BLaER1 (cell line): ENCODE measurements around the gene CYBA.

ENCODE experiments used
- H3K27ac ChIP-seq: shearing (Covaris generic); formaldehyde crosslinking; 2 replicates; pipeline ENCODE4 v1.8.1; 2022
- H3K27me3 ChIP-seq: shearing (Covaris generic); formaldehyde crosslinking; 2 replicates; pipeline ENCODE4 v1.8.1; 2022
- H3K36me3 ChIP-seq: shearing (Covaris generic); formaldehyde crosslinking; 2 replicates; pipeline ENCODE4 v1.8.1; 2022
- H3K4me1 ChIP-seq: shearing (Covaris generic); formaldehyde crosslinking; 2 replicates; pipeline ENCODE4 v1.8.1; 2022
- H3K4me2 ChIP-seq: shearing (Covaris generic); formaldehyde crosslinking; 2 replicates; pipeline ENCODE4 v1.8.1; 2022
- H3K4me3 ChIP-seq: shearing (Covaris generic); formaldehyde crosslinking; 2 replicates; pipeline ENCODE4 v1.8.1; 2022
- H3K9ac ChIP-seq: shearing (Covaris generic); formaldehyde crosslinking; 2 replicates; pipeline ENCODE4 v1.8.1; 2022
- H3K9me3 ChIP-seq: shearing (Covaris generic); formaldehyde crosslinking; 2 replicates; pipeline ENCODE4 v1.8.1; 2022
- H4K20me1 ChIP-seq: shearing (Covaris generic); formaldehyde crosslinking; 2 replicates; pipeline ENCODE4 v1.8.1; 2022
- Cebpa-rat ChIP-seq: shearing (Covaris generic); IDR thresholded peaks from 2 replicates; pipeline ENCODE4 v1.8.1; 2022

The CYBA gene

DNA sequence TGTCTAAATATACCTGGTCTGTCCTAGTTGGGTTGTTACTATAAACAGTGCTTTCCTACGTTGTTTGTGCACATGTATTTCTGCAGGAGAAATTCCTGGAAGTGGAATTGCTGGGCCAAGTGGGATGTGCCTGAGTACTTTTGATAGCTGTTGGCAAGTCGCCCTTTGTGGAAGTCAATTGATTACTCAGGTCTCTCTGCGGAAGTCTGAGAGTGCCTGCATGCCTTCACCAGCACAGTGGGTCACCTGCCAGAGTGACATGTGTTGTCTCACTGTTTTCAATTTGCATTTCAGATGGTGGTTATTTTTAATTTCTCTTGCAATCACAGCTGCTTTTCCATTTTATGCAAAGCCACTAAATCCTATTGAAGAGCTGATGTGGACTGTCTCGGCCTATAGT, 14.3 kb upstream of the CYBA start:
- no peaks in the 10 kb centered on the region for H3K27me3 ChIP-seq
- H3K4me3 ChIP-seq: no peak overlapping the region
- no peak overlapping the region for H3K9ac ChIP-seq
- TF ChIP-seq Cebpa-rat: no peak
- no peak overlapping the region for H3K27ac ChIP-seq
- peaks cover 6% of the 10 kb centered on the region; the same call in 1 of the 2 replicates for H3K36me3 ChIP-seq
- H3K9me3 ChIP-seq: no peaks in the 10 kb centered on the region
- H3K4me1 ChIP-seq: peaks cover 31% of the 10 kb centered on the region
- H3K4me2 ChIP-seq: no peak overlapping the region
- peaks cover 23% of the 10 kb centered on the region; the same call in 1 of the 2 replicates for H4K20me1 ChIP-seq

DNA sequence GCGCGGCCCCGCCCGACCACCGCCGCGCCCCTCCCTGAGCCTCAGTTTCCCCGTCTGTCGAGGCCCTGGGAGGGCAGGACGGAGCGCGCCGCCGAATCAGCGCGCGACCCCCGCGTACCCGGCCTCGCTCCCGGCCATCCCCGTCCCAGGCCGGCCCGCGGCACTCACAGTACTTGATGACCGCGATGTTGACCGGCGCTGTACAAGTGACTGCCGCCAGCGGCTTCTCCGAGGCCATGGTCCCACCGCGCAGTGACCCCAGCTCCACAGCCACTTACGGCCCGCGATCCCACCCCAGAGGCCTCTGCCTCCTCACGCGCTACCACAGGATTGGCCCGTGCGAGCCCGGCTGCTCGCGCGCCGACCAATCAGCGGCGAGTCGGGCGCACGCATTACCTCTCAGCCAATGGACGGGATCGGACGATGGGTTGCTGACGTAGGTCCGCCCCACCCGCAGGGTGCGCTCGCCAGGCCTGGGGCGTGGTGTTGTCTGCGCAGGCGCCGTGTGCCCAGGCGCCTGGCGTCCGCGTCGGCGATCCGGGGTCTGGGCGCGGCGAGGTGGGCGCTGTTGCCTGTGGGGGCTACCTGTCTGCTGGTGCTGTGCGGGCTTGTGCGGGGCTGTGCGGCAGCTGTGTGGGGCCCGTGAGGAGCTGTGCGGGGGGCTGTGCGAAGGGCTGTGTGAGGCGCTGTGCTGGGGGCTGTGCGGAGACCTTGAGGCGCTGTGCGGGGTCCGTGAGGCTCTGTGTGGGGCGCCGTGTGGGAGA, 12.2 kb upstream of the CYBA start, which contains the start of gene MVD:
MVD (minus strand) TSS at position 249 of the 764 bp plus-strand sequence; CDS start at position 238, 11 bp downstream.
- Histone ChIP-seq H3K36me3 (0 out of 2 replicates have a peak, but pooled peaks cover 13% of the 10 kb centered on the region), H3K9ac (peak within 1 kb of the TSS; percentile 84), H3K27me3 (no peaks in the 10 kb centered on the region), H3K4me1 (peaks cover 48% of the 10 kb centered on the region), H3K27ac (peak within 1 kb of the TSS; percentile 79), H4K20me1 (peaks cover 23% of the 10 kb centered on the region; the same call in 1 of the 2 replicates), H3K4me2 (peak within 1 kb of the TSS; percentile 99), H3K4me3 (peak within 1 kb of the TSS; percentile 91), H3K9me3 (no peaks in the 10 kb centered on the region)
- no peak for TF ChIP-seq Cebpa-rat

DNA sequence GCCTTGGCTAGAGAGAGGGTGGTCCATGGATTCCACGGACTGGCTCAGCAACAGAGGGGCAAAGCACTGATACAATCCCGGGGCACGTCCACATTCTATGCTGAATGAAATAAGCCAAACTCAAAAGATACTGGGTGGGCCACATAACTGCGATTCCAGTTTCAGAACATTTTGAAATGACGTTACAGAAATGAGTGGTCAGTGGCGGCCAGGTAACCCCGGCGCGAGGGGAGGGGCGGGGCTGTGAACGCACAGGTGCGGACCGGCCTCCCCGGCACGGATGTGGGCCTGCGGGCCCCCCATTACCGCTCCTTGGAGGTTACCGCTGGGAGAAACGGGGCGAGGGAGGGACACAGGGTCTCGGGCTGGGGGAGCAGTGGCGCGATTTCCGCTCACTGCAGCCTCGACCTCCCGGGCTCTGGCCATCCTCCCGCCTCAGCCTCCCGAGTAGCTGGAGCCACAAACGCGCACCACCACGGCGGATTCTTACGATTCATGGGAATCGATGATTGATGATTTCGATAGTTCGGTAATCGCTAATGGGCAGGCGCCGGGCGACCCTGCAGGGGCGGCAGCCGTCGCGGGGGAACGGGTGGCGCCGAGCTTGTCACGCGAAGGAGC, 11.5 kb upstream of the CYBA start:
- Histone ChIP-seq H3K9ac (peak overlapping the region; percentile 84), H3K9me3 (no peaks in the 10 kb centered on the region), H3K36me3 (0 out of 2 replicates have a peak, but pooled peaks cover 13% of the 10 kb centered on the region), H3K4me2 (peak overlapping the region; percentile 87), H3K27ac (peak overlapping the region; percentile 79), H3K4me3 (peak overlapping the region; percentile 91), H4K20me1 (peaks cover 23% of the 10 kb centered on the region; the same call in 1 of the 2 replicates), H3K27me3 (no peaks in the 10 kb centered on the region), H3K4me1 (peaks cover 55% of the 10 kb centered on the region)
- TF ChIP-seq Cebpa-rat: no peak

DNA sequence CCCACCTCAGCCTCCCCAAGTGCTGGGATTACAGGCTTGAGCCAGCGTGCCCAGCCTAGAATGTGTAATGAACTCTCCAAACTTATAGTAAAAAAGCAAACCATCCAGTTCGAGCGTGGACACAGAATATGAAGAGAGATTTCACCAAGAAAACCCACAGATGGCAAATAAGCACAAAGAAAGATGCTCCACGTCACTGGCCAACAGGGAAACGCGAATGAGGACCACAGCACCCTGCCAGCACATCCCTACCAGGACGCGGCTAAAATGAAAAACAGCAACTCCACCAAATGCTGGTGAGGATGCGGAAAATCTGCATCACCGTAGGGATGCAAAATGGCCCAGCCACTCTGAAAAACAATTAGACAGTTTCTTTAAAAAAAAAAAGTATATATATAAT, 10.6 kb upstream of the CYBA start:
- no peaks in the 10 kb centered on the region for H3K9me3 ChIP-seq
- no peak overlapping the region for H3K4me3 ChIP-seq
- H3K4me1 ChIP-seq: peaks cover 64% of the 10 kb centered on the region
- no peak overlapping the region for H3K9ac ChIP-seq
- H3K4me2 ChIP-seq: peak overlapping the region; percentile 87
- no peak overlapping the region for H3K27ac ChIP-seq
- H4K20me1 ChIP-seq: peaks cover 23% of the 10 kb centered on the region; the same call in 1 of the 2 replicates
- H3K27me3 ChIP-seq: no peaks in the 10 kb centered on the region
- H3K36me3 ChIP-seq: 0 out of 2 replicates have a peak, but pooled peaks cover 13% of the 10 kb centered on the region
- no peak for TF ChIP-seq Cebpa-rat

DNA sequence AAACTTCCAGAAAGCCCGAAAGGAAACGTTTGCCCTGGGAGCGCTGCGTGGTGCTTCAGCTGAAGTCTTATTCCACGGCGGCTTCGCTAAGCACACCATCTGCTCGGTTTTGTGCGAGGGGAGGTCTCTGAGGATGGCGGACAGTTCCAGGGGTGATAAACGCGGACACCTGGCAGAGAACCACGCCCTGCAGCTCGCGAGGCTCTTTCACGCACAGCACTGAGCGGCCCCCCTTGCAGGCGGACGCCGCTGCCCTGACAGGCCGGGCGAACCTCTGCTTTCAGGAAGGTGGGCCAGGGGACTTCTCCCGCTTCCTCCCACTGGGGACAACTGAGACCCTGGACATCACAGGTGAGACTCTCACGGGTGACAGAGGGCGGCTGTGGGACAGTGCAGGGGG, 8.3 kb upstream of the CYBA start:
- Histone ChIP-seq H3K4me3 (no peak overlapping the region), H3K36me3 (peaks cover 24% of the 10 kb centered on the region), H3K9me3 (no peaks in the 10 kb centered on the region), H3K27me3 (no peaks in the 10 kb centered on the region), H3K27ac (no peak overlapping the region), H3K4me1 (peaks cover 84% of the 10 kb centered on the region), H4K20me1 (peaks cover 22% of the 10 kb centered on the region; the same call in 1 of the 2 replicates), H3K9ac (no peak overlapping the region), H3K4me2 (no peak overlapping the region)
- no peak for TF ChIP-seq Cebpa-rat

DNA sequence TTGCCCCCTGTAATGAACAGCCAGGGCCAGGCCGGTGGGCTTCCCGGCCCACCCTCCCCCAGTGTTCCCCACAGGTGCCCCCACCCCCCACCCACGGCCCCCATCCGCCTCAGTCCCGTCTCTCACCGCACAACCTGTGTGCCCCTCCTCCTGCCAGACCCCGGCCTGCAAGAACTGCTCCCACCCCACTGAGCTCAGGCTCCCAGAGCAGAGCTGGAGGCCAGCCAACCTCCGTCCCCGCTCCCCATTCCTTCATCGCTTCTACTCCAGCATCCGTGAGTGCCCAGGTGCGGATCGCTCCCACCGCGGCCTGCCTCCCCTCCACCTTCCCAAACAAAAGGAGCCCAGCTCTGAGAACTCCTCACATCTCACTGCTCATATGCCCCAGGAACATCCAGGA, 7.9 kb upstream of the CYBA start:
- Histone ChIP-seq H3K9ac (no peak overlapping the region), H3K4me3 (no peak overlapping the region), H4K20me1 (peaks cover 17% of the 10 kb centered on the region; the same call in 1 of the 2 replicates), H3K4me2 (0 out of 2 replicates have a peak overlapping the region, but pooled peaks have one; percentile 88), H3K9me3 (no peaks in the 10 kb centered on the region), H3K27ac (no peak overlapping the region), H3K27me3 (no peaks in the 10 kb centered on the region), H3K36me3 (peaks cover 29% of the 10 kb centered on the region), H3K4me1 (peaks cover 84% of the 10 kb centered on the region)
- TF ChIP-seq Cebpa-rat: no peak

DNA sequence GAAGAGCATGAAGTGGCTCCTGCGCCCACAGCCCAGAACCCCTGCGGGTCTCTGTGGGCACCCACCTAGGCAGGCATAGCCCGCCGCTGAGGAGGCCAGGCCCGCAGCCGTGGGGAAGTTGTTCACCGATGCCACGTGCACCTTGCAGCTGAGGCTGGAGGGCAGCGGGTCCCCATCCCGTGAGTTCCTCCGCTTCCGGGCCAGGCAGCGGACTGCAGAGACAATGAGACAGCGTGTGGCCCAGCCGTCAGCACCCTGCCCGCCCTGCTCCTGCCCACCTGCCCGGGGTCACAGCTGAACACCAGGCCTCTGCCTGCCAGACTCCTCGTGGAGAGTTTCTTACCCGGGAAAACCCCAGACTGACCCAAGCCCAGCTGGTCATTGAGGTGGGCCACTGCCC, 6.5 kb upstream of the CYBA start:
- Histone ChIP-seq H3K4me1 (peaks cover 96% of the 10 kb centered on the region), H3K4me2 (peak overlapping the region; percentile 88), H3K4me3 (no peak overlapping the region), H4K20me1 (peaks cover 13% of the 10 kb centered on the region; the same call in 1 of the 2 replicates), H3K27me3 (no peaks in the 10 kb centered on the region), H3K27ac (peak overlapping the region; percentile 85), H3K9ac (peak overlapping the region; percentile 66), H3K9me3 (no peaks in the 10 kb centered on the region), H3K36me3 (peaks cover 42% of the 10 kb centered on the region)
- TF ChIP-seq Cebpa-rat: no peak

DNA sequence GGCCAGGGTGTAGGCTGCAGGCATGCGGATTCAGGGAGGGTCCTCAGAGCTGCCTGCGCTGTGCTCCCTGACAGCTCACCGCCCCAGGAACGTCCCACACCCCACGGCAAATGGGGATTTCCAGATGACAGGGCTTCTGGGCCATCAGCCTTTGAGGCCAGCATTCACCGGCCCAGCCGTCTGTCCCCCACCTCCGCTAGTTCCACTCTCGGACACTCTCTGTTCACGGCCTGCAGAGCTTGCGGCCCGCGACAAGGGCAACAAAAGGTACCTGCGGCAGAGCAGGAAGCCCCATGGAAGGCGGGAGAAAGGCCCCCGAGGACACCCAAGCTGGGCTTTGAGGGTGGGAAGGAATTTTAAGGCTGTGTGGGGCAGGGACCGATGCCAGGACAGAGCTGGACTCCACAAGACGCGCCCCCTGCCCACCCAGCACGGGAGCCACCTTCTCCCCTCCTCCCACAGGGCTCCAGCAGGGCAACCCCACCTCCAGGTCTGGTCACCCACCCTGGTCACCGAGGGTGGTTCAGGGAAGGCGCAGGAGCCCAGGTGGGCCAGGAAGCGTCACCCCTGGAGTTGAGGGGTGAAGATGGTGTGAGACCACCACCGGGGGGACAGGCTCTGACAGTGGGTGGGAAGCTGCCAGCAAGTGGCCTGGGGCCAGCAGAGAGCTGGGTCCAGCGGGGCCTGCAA, 5.6 kb upstream of the CYBA start:
- Histone ChIP-seq H3K9me3 (no peaks in the 10 kb centered on the region), H3K27ac (peak overlapping the region; percentile 85), H3K4me2 (peak overlapping the region; percentile 88), H3K36me3 (peaks cover 45% of the 10 kb centered on the region), H3K4me3 (no peak overlapping the region), H3K4me1 (peaks cover 96% of the 10 kb centered on the region), H4K20me1 (peaks cover 4% of the 10 kb centered on the region; the same call in 1 of the 2 replicates), H3K9ac (peak overlapping the region; percentile 66), H3K27me3 (no peaks in the 10 kb centered on the region)
- TF ChIP-seq Cebpa-rat: no peak

DNA sequence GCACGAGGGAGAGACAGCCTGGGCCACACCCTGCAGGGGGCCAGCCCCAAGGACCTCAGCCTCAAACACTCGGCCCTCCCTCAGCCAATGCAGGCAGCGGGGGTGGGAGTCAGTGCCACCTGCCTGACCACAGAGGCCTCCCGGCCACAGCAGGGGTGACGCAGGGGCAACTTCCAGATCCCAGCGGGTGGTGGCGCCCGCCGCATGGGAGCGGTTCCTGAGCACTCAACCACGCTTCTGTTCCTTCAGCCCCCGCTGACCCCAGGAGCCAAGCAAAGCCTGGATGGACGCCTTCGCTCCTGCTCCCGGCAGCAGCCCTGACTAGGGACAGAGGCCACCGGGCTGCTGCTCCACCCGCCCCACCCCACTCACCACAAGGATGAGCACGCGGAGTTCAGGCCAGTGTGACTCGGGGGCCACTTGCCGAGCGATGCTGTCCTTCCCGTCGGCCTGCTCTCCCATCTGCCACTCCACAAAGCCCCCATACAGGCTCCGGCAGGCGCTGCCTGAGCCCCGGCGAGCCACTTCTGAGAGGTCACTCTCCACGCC, 5.0 kb upstream of the CYBA start:
- H3K27ac ChIP-seq: peak overlapping the region; percentile 85
- peaks cover 45% of the 10 kb centered on the region for H3K36me3 ChIP-seq
- H3K9me3 ChIP-seq: no peaks in the 10 kb centered on the region
- H3K4me3 ChIP-seq: 0 out of 2 replicates have a peak overlapping the region, but pooled peaks have one; percentile 5
- peak overlapping the region; percentile 66 for H3K9ac ChIP-seq
- H3K27me3 ChIP-seq: no peaks in the 10 kb centered on the region
- no peak for TF ChIP-seq Cebpa-rat
- peaks cover 93% of the 10 kb centered on the region for H3K4me1 ChIP-seq
- H4K20me1 ChIP-seq: no peaks in the 10 kb centered on the region
- H3K4me2 ChIP-seq: peak overlapping the region; percentile 88
